Natural killer cell (primary cell): ENCODE data around the gene DNASE1L2. TPM values are rescaled to one million over a fixed set of nuclear protein-coding genes. Genes with fewer than 3 reads are reported as not detected.
"Not testable (repeated sequence)": the region's sequence is repeated elsewhere in the genome, so short reads cannot be mapped to it uniquely, and the experiment has no call there.

ENCODE experiments used
- ATAC-seq, 3 donors: fragments of 150-1000 bp in 2 of 3; fragments of 200-7000 bp in 1 of 3; cut with Tn5 transposase; 1 replicate in 1 of 3; 2 replicates in 2 of 3; pipeline ENCODE4 v1.10.0; 2021; ENCODE audit warnings: mild to moderate bottlenecking in 2 of 3, moderate library complexity in 2 of 3
- DNase-seq, 2 donors: peaks; one replicate each; pipeline versions ENCODE4 v3.0.0 to v3.0.0-alpha.2; 2013 to 2021; ENCODE audit warnings: mixed read lengths in 1 of 2
- H3K27ac ChIP-seq: one replicate; pipeline ENCODE4 v1.5.1; 2013; ENCODE audit warnings: mild to moderate bottlenecking, low read length
- H3K27me3 ChIP-seq: one replicate; pipeline ENCODE4 v1.6.1; 2013; ENCODE audit warnings: low read length; ENCODE audit not compliant: control insufficient read depth, insufficient read depth
- H3K36me3 ChIP-seq: one replicate; pipeline ENCODE4 v1.6.1; 2013; ENCODE audit warnings: low read length; ENCODE audit not compliant: control insufficient read depth, insufficient read depth
- H3K4me1 ChIP-seq: one replicate; pipeline ENCODE4 v1.6.1; 2013; ENCODE audit warnings: low read length; ENCODE audit not compliant: control insufficient read depth, insufficient read depth
- H3K4me3 ChIP-seq: one replicate; pipeline ENCODE4 v1.5.1; 2013; ENCODE audit warnings: low read length
- H3K9me3 ChIP-seq: one replicate; pipeline ENCODE4 v1.6.1; 2013; ENCODE audit warnings: low read length; ENCODE audit not compliant: control insufficient read depth, insufficient read depth
- H3K27ac Mint-ChIP-seq, 2 donors: one replicate each; pipeline ENCODE4 v1.8.0; 2022; ENCODE audit warnings: mild to moderate bottlenecking in 2 of 2, mixed read lengths in 2 of 2, moderate library complexity in 1 of 2
- H3K27me3 Mint-ChIP-seq, 2 donors: one replicate each; pipeline ENCODE4 v1.8.0; 2022; ENCODE audit warnings: low read depth in 2 of 2, mixed read lengths in 2 of 2
- H3K36me3 Mint-ChIP-seq: one replicate; pipeline ENCODE4 v1.8.0; 2022; ENCODE audit warnings: mixed read lengths
- H3K4me1 Mint-ChIP-seq, 2 donors: one replicate each; pipeline ENCODE4 v1.8.0; 2022; ENCODE audit warnings: mixed read lengths in 2 of 2
- H3K4me3 Mint-ChIP-seq: one replicate; pipeline ENCODE4 v1.8.0; 2022; ENCODE audit warnings: mild to moderate bottlenecking, moderate library complexity, mixed read lengths
- H3K9me3 Mint-ChIP-seq, 2 donors: one replicate each; pipeline ENCODE4 v1.8.0; 2022; ENCODE audit warnings: mixed read lengths in 2 of 2
- CTCF ChIP-seq: fragments of 200-600 bp; IDR thresholded peaks from one replicate; pipeline ENCODE4 v1.8.0; 2022; ENCODE audit warnings: antibody characterized with exemption
- WGBS: methylation state at CpG from one replicate; pipeline ENCODE4 v1.1.7; 2013; ENCODE audit warnings: missing lambda C conversion rate; ENCODE audit not compliant: insufficient coverage; 5-methylcytosine and 5-hydroxymethylcytosine counted together
- intact Hi-C: fragments of 100-400 bp; cut with micrococcal nuclease; formaldehyde crosslinking; loops from one replicate; pipeline ENCODE4 v1.14.2; 2022
- total RNA-seq, 4 donors: library from RNA; stranded (reverse); fragments of 120-200 nt in 1 of 4; gene quantifications; one replicate each; pipeline versions ENCODE4 v1.2.3 to v1.2.4, GENCODE V29; 2013 to 2022

Gene DNASE1L2
- total RNA-seq, 3 donors from 2014 or later (not counting 1 experiment from before 2014, with no cell fraction given), result 0.19 to 1.4 (median 0.77) TPM

GRCh38 chr16:2256531-2257140 is 20.4 kb downstream of the DNASE1L2 start:
- no peak overlapping the region for H3K4me3 ChIP-seq
- peak overlapping the region; percentile 14 to 71 for H3K27ac Mint-ChIP-seq
- H3K9me3 ChIP-seq, result no peaks in the 10 kb centered on the region
- ATAC-seq (no peak), DNase-seq (no peak)
- H3K27ac ChIP-seq, result no peak overlapping the region
- no peak for TF ChIP-seq CTCF
- no peak overlapping the region for H3K4me3 Mint-ChIP-seq
- no peaks in the 10 kb centered on the region for H3K27me3 Mint-ChIP-seq
- H3K36me3 ChIP-seq, result peaks cover 65% of the 10 kb centered on the region
- H3K36me3 Mint-ChIP-seq, result peaks cover 6% of the 10 kb centered on the region
- no peaks in the 10 kb centered on the region for H3K9me3 Mint-ChIP-seq
- 94% methylated on average over 12 of the region's 12 CpGs for WGBS
- H3K4me1 Mint-ChIP-seq, result peaks cover 0 to 9% of the 10 kb centered on the region in 2 donors
- H3K27me3 ChIP-seq, result no peaks in the 10 kb centered on the region
- H3K4me1 ChIP-seq, result peaks cover 8% of the 10 kb centered on the region
- intact Hi-C loops, result no loop called here

GRCh38 chr16:2257726-2258125 is 21.5 kb downstream of the DNASE1L2 start:
- H3K27me3 ChIP-seq, result no peaks in the 10 kb centered on the region
- no peak for DNase-seq
- no peak for TF ChIP-seq CTCF
- Mint-ChIP-seq H3K4me1 (peaks cover 0 to 10% of the 10 kb centered on the region in 2 donors), H3K36me3 (peaks cover 6% of the 10 kb centered on the region), H3K9me3 (no peaks in the 10 kb centered on the region), H3K27me3 (no peaks in the 10 kb centered on the region), H3K4me3 (no peak overlapping the region), H3K27ac (no peak overlapping the region)
- H3K4me1 ChIP-seq, result no peaks in the 10 kb centered on the region
- ATAC-seq, result no peak
- no peak overlapping the region for H3K27ac ChIP-seq
- no peak overlapping the region for H3K4me3 ChIP-seq
- intact Hi-C loops, result no loop called here
- H3K9me3 ChIP-seq, result no peaks in the 10 kb centered on the region
- 98% methylated on average over 5 of the region's 6 CpGs for WGBS
- peaks cover 76% of the 10 kb centered on the region for H3K36me3 ChIP-seq

GRCh38 chr16:2258530-2258929 is 22.3 kb downstream of the DNASE1L2 start:
- H3K9me3 Mint-ChIP-seq, H3K27me3 Mint-ChIP-seq, ATAC-seq, H3K27me3 ChIP-seq, intact Hi-C loops, H3K4me3 Mint-ChIP-seq, H3K4me3 ChIP-seq, H3K9me3 ChIP-seq, DNase-seq, H3K4me1 ChIP-seq, H3K27ac ChIP-seq, H3K36me3 Mint-ChIP-seq: not testable (repeated sequence)
- H3K4me1 Mint-ChIP-seq, result peaks cover 0 to 12% of the 10 kb centered on the region in 2 donors
- H3K27ac Mint-ChIP-seq, result peak overlapping the region in 1 of 2 donors; percentile 23
- peaks cover 79% of the 10 kb centered on the region for H3K36me3 ChIP-seq
- WGBS, result 96% methylated on average over 7 of the region's 7 CpGs

- WGBS, result 100% methylated on average over 8 of the region's 8 CpGs
- no peak overlapping the region for H3K4me3 ChIP-seq
- ATAC-seq, result no peak
Measured at GRCh38 chr16:2260250-2260649, 24.0 kb downstream of the DNASE1L2 start.

GRCh38 chr16:2263026-2263425 is 26.8 kb downstream of the DNASE1L2 start:
- peaks cover 49% of the 10 kb centered on the region for H3K36me3 ChIP-seq
- peaks cover 30 to 32% of the 10 kb centered on the region in 2 donors for H3K4me1 Mint-ChIP-seq
- intact Hi-C loops, result loop anchor here (10.0 kb wide), 1 partner anchor 238 kb away; the partner anchor contains the start of gene NHERF2
- not testable (repeated sequence) for DNase-seq, H3K4me3 Mint-ChIP-seq, H3K27ac ChIP-seq, H3K4me3 ChIP-seq, H3K9me3 ChIP-seq, H3K36me3 Mint-ChIP-seq, H3K9me3 Mint-ChIP-seq, H3K27me3 ChIP-seq, H3K27ac Mint-ChIP-seq, H3K27me3 Mint-ChIP-seq, ATAC-seq
- 93% methylated on average over 14 of the region's 14 CpGs for WGBS
- H3K4me1 ChIP-seq, result peaks cover 19% of the 10 kb centered on the region

More at GRCh38 chr16:2260250-2260649, 24.0 kb downstream of the DNASE1L2 start:
- H3K4me1 ChIP-seq, result no peaks in the 10 kb centered on the region
- intact Hi-C loops, result loop anchor here (10.0 kb wide), 1 partner anchor 235 kb away; the partner anchor contains the start of gene NHERF2
- Mint-ChIP-seq H3K27ac (no peak overlapping the region), H3K9me3 (no peaks in the 10 kb centered on the region), H3K4me3 (no peak overlapping the region), H3K36me3 (peaks cover 6% of the 10 kb centered on the region), H3K27me3 (no peaks in the 10 kb centered on the region), H3K4me1 (peaks cover 14 to 25% of the 10 kb centered on the region in 2 donors)
- peaks cover 75% of the 10 kb centered on the region for H3K36me3 ChIP-seq
- TF ChIP-seq CTCF, result no peak
- DNase-seq, result no peak
- H3K27ac ChIP-seq, result no peak overlapping the region
- no peaks in the 10 kb centered on the region for H3K27me3 ChIP-seq
- no peaks in the 10 kb centered on the region for H3K9me3 ChIP-seq

- H3K27ac Mint-ChIP-seq, result peak overlapping the region; percentile 97 to 99
- WGBS, result 9% methylated on average over 2 of the region's 12 CpGs
- peaks cover 21% of the 10 kb centered on the region for H3K36me3 ChIP-seq
- H3K27me3 ChIP-seq, ATAC-seq, H3K9me3 ChIP-seq, H3K9me3 Mint-ChIP-seq, H3K27me3 Mint-ChIP-seq, H3K36me3 Mint-ChIP-seq: not testable (repeated sequence)
- peaks cover 40 to 54% of the 10 kb centered on the region in 2 donors for H3K4me1 Mint-ChIP-seq
- DNase-seq, result peak in 1 of 2 donors; percentile 27
- H3K4me3 ChIP-seq, result peak overlapping the region; percentile 87
- intact Hi-C loops, result loop anchor here (5.0 to 10.0 kb wide), 2 partner anchors 45 to 242 kb away; partner anchors contain the start of genes E4F1 and NHERF2
- H3K4me3 Mint-ChIP-seq, result peak overlapping the region; percentile 97
- peaks cover 33% of the 10 kb centered on the region for H3K4me1 ChIP-seq
- peak overlapping the region; percentile 99 for H3K27ac ChIP-seq
Measured at GRCh38 chr16:2266887-2267286, 30.6 kb downstream of the DNASE1L2 start.
